ENCODE data around the gene TRAF3. TPM values are rescaled to one million over a fixed set of nuclear protein-coding genes. Genes with fewer than 3 reads are reported as not detected.

The TRAF3 gene
- polyA plus RNA-seq, 1 of the 3 experiments (the other 2 are of a cell fraction) = 17.9 TPM

DNA sequence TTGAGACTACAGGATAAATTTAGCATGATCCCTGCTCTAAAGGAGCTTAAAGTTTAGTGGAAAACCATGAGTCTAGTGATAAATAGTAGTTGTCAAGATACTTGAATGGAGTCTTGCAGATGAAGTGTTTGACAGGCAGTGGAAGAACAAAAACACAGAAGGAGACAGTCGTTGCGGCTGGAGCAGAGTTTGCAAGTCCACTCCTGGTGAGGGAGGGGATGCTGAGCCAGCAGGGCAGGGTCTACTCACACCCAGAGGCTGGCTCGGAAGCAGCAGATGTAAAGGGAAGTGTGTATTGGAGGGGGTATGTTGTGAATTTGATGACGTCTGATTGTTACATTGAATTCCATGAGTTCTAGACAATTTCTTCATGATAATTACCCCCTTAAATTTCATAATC lies 61.3 kb downstream of the TRAF3 start:
- DNase-seq = no peak
- Histone ChIP-seq H3K4me3 (ENCODE audit: low read depth in 2 of 2, low read length in 1 of 2) (no peak overlapping the region), H3K4me2 (no peak overlapping the region), H3K9me2 (no peaks in the 10 kb centered on the region), H3F3A (replicated peaks; ENCODE audit: insufficient read depth) (peaks cover 6% of the 10 kb centered on the region), H3K4me1 (ENCODE audit: control insufficient read depth in 1 of 2, insufficient read depth in 2 of 2, low read depth in 1 of 2, low read length in 1 of 2) (peaks cover 0 to 6% of the 10 kb centered on the region in 2 experiments; a peak in 1 of 4 replicates), H4K20me1 (ENCODE audit: insufficient read depth) (0 out of 2 replicates have a peak, but pooled peaks cover 4% of the 10 kb centered on the region), H3K9ac (no peak overlapping the region), H3K79me2 (ENCODE audit: insufficient read depth) (peaks cover 28% of the 10 kb centered on the region), H3K27ac (ENCODE audit: low read depth in 2 of 2, low read length in 1 of 2) (no peak overlapping the region), H2AFZ (ENCODE audit: low read depth) (no peak overlapping the region), H3K36me3 (replicated peaks in 1 of 2; ENCODE audit: control insufficient read depth in 1 of 2, insufficient read depth in 2 of 2, low read length in 1 of 2) (no peaks in the 10 kb centered on the region), H3K27me3 (ENCODE audit: insufficient read depth) (no peaks in the 10 kb centered on the region), H3K9me3 (no peaks in the 10 kb centered on the region)
- ChIA-PET CTCF (no interaction called here), POLR2A (no interaction called here)
- 92% methylated on average over 4 of the region's 4 CpGs for WGBS (ENCODE audit: low lambda C conversion rate)
- TF ChIP-seq RAD21 (IDR thresholded peaks at IDR 0.05; ENCODE audit: low read length) = no peak

DNA sequence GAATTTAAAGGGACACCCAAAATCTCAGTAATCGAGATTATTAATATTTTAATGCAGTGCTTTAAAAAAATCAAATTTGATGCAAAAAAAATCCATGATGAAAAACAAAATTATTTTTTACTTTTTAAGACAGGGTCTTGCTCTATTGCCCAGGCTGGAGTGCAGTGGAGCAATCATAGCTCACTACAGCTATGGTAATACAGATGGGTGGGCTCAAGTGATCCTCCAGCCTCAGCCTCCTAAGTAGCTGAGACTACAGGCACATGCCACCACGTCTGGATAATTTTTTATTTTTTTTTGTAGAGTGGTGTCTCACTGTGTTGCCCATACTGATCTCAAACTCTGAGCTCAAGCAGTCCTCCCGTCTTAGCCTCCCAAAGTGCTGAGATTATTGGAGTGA lies 62.9 kb downstream of the TRAF3 start:
- ChIA-PET POLR2A (no interaction called here), CTCF (interaction anchor here (1.5 kb wide), 1 partner anchor 8 kb away, joined by 3 read pairs; no protein-coding TSS in a partner anchor)
- H2AFZ ChIP-seq (ENCODE audit: low read depth) = no peak overlapping the region
- peaks cover 0 to 6% of the 10 kb centered on the region in 2 experiments; a peak in 1 of 4 replicates for H3K4me1 ChIP-seq (ENCODE audit: control insufficient read depth in 1 of 2, insufficient read depth in 2 of 2, low read depth in 1 of 2, low read length in 1 of 2)
- peaks cover 3% of the 10 kb centered on the region for H3F3A ChIP-seq (replicated peaks; ENCODE audit: insufficient read depth)
- H3K27ac ChIP-seq (ENCODE audit: low read depth in 2 of 2, low read length in 1 of 2) = no peak overlapping the region
- TF ChIP-seq SMC3 (IDR thresholded peaks at IDR 0.05; ENCODE audit: low read depth, low read length) (no peak), FOXM1 (IDR thresholded peaks at IDR 0.05; ENCODE audit: low read depth) (no peak), EP300 (IDR thresholded peaks at IDR 0.05; ENCODE audit: borderline replicate concordance in 1 of 2, low read depth in 1 of 2, low read length in 1 of 2) (no peak), GABPA (IDR thresholded peaks at IDR 0.05; ENCODE audit: low read depth) (no peak), RAD21 (IDR thresholded peaks at IDR 0.05; ENCODE audit: low read length) (no peak), TCF12 (IDR thresholded peaks at IDR 0.05) (no peak), RCOR1 (IDR thresholded peaks at IDR 0.05; ENCODE audit: low read length) (no peak)
- TF ChIP-seq, protein P1, sequence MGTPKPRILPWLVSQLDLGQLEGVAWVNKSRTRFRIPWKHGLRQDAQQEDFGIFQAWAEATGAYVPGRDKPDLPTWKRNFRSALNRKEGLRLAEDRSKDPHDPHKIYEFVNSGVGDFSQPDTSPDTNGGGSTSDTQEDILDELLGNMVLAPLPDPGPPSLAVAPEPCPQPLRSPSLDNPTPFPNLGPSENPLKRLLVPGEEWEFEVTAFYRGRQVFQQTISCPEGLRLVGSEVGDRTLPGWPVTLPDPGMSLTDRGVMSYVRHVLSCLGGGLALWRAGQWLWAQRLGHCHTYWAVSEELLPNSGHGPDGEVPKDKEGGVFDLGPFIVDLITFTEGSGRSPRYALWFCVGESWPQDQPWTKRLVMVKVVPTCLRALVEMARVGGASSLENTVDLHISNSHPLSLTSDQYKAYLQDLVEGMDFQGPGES (IDR thresholded peaks at IDR 0.05; ENCODE audit: low read depth, low read length) = no peak
- TF ChIP-seq, protein P2, sequence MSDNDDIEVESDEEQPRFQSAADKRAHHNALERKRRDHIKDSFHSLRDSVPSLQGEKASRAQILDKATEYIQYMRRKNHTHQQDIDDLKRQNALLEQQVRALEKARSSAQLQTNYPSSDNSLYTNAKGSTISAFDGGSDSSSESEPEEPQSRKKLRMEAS (IDR thresholded peaks at IDR 0.05; ENCODE audit: low read depth) = no peak
- no peaks in the 10 kb centered on the region for H3K27me3 ChIP-seq (ENCODE audit: insufficient read depth)
- peaks cover 26% of the 10 kb centered on the region for H3K79me2 ChIP-seq (ENCODE audit: insufficient read depth)
- H3K9ac ChIP-seq = no peak overlapping the region
- no peak overlapping the region for H3K4me3 ChIP-seq (ENCODE audit: low read depth in 2 of 2, low read length in 1 of 2)
- no peak for DNase-seq
- H4K20me1 ChIP-seq (ENCODE audit: insufficient read depth) = 0 out of 2 replicates have a peak, but pooled peaks cover 4% of the 10 kb centered on the region
- no peaks in the 10 kb centered on the region for H3K9me3 ChIP-seq
- H3K4me2 ChIP-seq = no peak overlapping the region
- no peaks in the 10 kb centered on the region for H3K9me2 ChIP-seq
- WGBS (ENCODE audit: low lambda C conversion rate) = 97% methylated on average over 3 of the region's 3 CpGs
- H3K36me3 ChIP-seq (replicated peaks in 1 of 2; ENCODE audit: control insufficient read depth in 1 of 2, insufficient read depth in 2 of 2, low read length in 1 of 2) = no peaks in the 10 kb centered on the region

DNA sequence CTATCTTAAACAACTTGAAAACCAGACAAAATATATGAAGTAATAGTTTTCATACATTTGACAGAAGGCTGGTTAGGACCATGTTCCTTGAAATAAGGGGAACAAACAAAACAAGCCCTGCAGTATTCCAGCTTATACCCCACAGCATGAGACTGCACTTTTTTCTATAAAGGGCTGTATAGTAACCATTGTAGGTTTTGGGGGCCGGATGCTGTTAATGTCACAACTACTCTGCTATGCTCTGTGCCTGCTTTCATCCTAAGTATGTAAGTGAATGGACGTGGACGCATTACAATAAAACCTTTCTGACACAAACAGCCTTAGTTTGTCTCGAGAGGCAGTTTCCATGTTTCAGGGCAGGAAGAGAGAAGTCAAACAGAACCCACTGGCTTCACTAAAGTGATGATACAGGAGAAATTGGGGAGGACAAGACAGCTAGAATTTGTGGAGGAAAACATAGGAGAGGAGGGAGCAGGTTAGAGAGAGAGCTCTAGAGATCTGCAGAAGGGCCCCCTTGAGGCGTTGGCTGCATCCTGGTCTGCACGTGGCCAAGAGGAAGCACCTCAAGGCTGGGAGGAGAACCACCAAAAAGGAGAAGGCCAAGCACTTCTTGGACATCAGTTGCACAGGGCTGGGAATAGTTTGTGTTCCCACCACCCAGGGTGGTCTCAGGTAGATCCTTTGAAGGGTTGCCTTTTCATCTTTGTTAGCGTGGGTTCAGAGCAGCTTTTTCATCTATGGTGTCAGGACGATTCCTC lies 63.7 kb downstream of the TRAF3 start:
- no peaks in the 10 kb centered on the region for H3K9me2 ChIP-seq
- H3K9me3 ChIP-seq = no peaks in the 10 kb centered on the region
- no peak overlapping the region for H3K27ac ChIP-seq (ENCODE audit: low read depth in 2 of 2, low read length in 1 of 2)
- H3K27me3 ChIP-seq (ENCODE audit: insufficient read depth) = no peaks in the 10 kb centered on the region
- H3K4me2 ChIP-seq = no peak overlapping the region
- no peak overlapping the region for H3K9ac ChIP-seq
- H3K36me3 ChIP-seq (replicated peaks in 1 of 2; ENCODE audit: control insufficient read depth in 1 of 2, insufficient read depth in 2 of 2, low read length in 1 of 2) = no peaks in the 10 kb centered on the region
- no peak overlapping the region for H3K4me3 ChIP-seq (ENCODE audit: low read depth in 2 of 2, low read length in 1 of 2)
- H2AFZ ChIP-seq (ENCODE audit: low read depth) = no peak overlapping the region
- POLR2A ChIA-PET = no interaction called here
- H3F3A ChIP-seq (replicated peaks; ENCODE audit: insufficient read depth) = no peaks in the 10 kb centered on the region
- WGBS (ENCODE audit: low lambda C conversion rate) = 98% methylated on average over 8 of the region's 8 CpGs
- 0 out of 2 replicates have a peak, but pooled peaks cover 4% of the 10 kb centered on the region for H4K20me1 ChIP-seq (ENCODE audit: insufficient read depth)
- CTCF ChIA-PET = interaction anchor here (1.3 to 1.5 kb wide), 2 partner anchors 7 to 146 kb away, joined by 3 read pairs; no protein-coding TSS in a partner anchor
- H3K4me1 ChIP-seq (ENCODE audit: control insufficient read depth in 1 of 2, insufficient read depth in 2 of 2, low read depth in 1 of 2, low read length in 1 of 2) = peaks cover 0 to 6% of the 10 kb centered on the region in 2 experiments; a peak in 1 of 4 replicates
- DNase-seq = no peak
- peaks cover 26% of the 10 kb centered on the region for H3K79me2 ChIP-seq (ENCODE audit: insufficient read depth)
- no peak for TF ChIP-seq RCOR1 (IDR thresholded peaks at IDR 0.05; ENCODE audit: low read length)
- TF ChIP-seq SIN3A (IDR thresholded peaks at IDR 0.05; ENCODE audit: borderline replicate concordance, low read depth, low read length) = no peak
- TF ChIP-seq, protein P1 (IDR thresholded peaks at IDR 0.05; ENCODE audit: low read depth, low read length) = no peak
- TF ChIP-seq, protein P3, sequence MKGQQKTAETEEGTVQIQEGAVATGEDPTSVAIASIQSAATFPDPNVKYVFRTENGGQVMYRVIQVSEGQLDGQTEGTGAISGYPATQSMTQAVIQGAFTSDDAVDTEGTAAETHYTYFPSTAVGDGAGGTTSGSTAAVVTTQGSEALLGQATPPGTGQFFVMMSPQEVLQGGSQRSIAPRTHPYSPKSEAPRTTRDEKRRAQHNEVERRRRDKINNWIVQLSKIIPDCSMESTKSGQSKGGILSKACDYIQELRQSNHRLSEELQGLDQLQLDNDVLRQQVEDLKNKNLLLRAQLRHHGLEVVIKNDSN (IDR thresholded peaks at IDR 0.05; ENCODE audit: borderline replicate concordance, low read depth) = no peak
- TF ChIP-seq NFIC (IDR thresholded peaks at IDR 0.05; ENCODE audit: borderline replicate concordance) = no peak
- no peak for TF ChIP-seq NRF1 (IDR thresholded peaks at IDR 0.05; ENCODE audit: low read depth, low read length)
- TF ChIP-seq TEAD4 (IDR thresholded peaks at IDR 0.05; ENCODE audit: borderline replicate concordance, insufficient read depth) = no peak

Data from SK-N-SH (cell line).